GM18505 (cell line): ENCODE results near the gene CCDC102A.

Experiments used
- ATAC-seq: cut with Tn5 transposase; IDR thresholded peaks from one replicate; pipeline ENCODE4 v1.9.1; 2021; ENCODE audit not compliant: unreplicated experiment
- POLR2A ChIP-seq: IDR thresholded peaks from 4 replicates; pipeline ENCODE4 v1.6.1; 2011; ENCODE audit warnings: borderline replicate concordance; ENCODE audit not compliant: insufficient read depth, insufficient read length; ENCODE audit errors: extremely low read depth

The CCDC102A gene

GRCh38 chr16:57527610-57528360, 8.6 kb downstream of the CCDC102A start:
- no peak for TF ChIP-seq POLR2A
- ATAC-seq = no peak

GRCh38 chr16:57527027-57527426, 9.3 kb downstream of the CCDC102A start:
- no peak for ATAC-seq
- TF ChIP-seq POLR2A = no peak

DNA sequence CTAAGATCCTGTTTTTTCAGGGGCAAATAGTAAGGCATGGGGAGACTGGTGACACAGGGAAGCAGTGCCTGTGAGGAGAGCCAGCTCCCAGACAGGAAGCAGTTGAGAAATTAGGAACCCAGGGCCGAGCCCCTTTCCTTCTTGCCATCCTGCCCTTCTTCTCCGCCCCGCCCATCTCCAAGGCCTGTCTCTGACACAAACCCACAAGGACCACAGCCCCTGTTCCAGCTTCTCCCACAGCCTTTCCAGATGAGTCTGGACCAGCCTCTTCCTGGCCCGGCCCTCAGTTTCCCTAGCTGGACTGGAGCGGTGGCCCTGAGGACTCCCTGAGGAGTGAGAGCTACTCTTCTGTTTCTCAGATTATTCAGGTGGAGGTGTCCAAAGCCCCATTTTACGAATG, 9.9 kb downstream of the CCDC102A start:
- no peak for ATAC-seq
- no peak for TF ChIP-seq POLR2A

DNA sequence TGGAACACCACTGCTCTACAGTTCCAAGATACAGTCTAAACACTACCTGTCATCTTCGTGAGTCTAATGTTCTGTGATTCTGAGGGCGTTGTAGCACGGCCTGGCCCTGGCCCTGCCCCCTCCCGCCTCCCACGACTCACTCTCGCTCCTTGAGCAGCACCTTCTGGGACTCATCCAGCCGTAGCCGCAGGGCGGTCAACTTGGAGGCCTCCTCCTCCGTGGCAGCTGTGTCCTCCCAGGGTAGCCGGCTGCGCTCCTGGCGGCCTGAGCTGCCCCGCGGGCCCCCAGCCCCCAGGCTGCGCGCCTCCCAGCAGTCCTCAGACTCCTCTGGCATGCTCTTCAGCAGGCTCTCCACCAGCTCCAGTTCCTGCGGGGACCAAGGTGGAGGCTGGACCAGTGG, 10.6 kb downstream of the CCDC102A start:
- no peak for TF ChIP-seq POLR2A
- ATAC-seq = no peak

- no peak for TF ChIP-seq POLR2A
- no peak for ATAC-seq
Observed at GRCh38 chr16:57522960-57523359, 13.4 kb downstream of the CCDC102A start.

GRCh38 chr16:57519796-57520360, 16.5 kb downstream of the CCDC102A start:
- no peak for TF ChIP-seq POLR2A
- ATAC-seq = no peak

DNA sequence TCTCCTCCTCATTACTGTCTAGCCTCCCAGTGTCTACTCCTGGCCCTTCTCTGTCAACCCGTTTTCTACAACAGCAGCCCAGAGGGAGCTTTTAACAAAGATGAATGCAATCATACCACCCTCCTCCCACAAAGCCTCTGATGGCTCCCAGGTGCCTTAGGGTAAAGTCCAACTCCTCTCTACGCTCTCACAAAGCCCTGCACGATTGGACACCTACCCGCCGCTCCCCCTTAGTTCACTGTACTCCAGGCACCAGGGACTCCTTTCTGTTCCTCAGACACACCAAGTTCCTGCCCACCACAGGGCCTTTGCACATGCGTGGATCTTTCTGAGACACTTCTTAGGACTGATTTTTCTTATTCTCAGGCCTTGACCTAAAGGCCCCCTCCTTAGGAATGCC, 17.4 kb downstream of the CCDC102A start:
- TF ChIP-seq POLR2A = no peak
- ATAC-seq = no peak

DNA sequence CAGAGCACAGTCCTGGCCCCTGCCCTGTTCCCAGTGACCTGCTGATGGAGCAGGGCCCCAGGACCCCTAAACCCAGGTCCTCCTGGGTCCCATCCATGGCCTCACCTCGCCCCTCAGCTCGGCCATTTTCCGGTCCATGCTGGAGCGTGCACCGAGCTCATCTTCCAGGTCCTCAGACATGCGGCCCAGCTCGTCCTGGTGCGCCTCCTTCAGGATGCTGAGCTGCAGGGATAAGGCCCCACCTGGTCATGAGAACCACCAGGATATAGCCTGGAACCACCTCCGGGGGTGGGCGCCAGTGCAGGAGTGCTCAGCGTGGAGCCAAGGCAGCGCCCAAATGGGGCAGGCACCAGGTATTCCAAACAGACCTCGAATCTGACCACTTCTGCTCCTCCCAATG, 17.9 kb downstream of the CCDC102A start:
- no peak for ATAC-seq
- no peak for TF ChIP-seq POLR2A

DNA sequence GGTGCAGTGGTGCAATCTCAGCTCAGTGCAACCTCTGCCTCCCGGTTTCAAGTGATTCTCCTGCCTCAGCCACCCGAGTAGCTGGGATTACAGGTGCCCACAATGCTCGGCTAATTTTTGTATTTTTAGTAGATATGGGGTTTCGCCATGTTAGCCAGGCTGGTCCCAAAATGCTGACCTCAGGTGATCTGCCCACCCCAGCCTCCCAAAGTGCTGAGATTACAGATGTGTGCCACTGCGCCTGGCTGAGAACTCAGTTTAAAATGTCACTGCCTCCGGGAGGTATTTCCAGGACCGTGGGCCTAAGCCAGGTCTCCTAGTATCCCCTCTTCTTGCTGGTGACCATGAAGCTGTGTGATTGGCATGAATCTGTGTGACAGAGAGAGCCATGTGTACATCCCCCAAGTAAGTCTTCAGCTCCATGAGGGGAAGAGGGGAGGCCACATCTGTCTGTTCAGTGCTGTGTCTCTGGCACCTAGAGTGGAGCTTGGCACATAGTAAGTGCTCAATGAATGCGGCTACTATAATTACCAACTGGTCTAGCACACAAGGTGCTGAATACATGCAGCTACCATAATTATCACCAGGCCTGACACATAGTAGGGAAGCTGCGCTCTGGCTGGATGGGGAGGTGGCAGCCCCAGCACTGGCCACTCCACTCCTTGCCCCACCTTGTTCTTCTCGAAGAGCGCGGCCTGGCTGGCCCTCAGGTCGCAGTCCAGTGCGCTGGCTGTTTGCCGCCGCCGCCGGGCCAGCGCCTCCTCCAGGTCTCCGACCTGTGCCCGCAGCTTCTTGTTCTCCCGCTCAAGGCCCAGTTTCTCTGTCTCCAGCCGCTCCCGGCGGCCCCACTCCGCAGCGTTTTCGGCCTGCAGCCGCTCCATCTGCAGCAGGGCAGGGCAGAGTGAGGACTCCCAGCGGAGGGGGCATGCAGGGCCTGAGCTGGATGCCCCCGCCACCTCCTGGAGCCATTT, 18.7 kb downstream of the CCDC102A start:
- ATAC-seq = no peak
- TF ChIP-seq POLR2A = no peak

DNA sequence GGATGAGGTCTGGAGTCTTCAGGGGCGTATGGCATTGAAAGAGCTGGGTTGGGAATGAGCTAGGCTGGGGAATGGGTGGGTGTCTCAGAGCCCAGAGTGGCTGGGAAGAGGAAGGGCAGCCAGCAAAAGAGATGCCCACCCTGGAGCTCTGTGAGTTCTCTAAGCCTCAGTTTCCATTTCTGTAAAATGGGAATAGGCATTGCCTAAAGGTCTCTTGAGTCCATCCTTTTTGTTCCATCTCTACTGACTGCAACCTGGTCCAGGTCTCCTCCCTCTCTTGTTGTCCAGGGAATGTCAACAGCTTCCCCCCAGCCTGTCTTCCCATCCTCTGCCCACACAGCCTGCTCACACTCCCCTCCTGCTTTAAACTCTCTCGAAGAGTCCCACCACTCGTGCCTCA, 19.6 kb downstream of the CCDC102A start:
- TF ChIP-seq POLR2A = no peak
- no peak for ATAC-seq

DNA sequence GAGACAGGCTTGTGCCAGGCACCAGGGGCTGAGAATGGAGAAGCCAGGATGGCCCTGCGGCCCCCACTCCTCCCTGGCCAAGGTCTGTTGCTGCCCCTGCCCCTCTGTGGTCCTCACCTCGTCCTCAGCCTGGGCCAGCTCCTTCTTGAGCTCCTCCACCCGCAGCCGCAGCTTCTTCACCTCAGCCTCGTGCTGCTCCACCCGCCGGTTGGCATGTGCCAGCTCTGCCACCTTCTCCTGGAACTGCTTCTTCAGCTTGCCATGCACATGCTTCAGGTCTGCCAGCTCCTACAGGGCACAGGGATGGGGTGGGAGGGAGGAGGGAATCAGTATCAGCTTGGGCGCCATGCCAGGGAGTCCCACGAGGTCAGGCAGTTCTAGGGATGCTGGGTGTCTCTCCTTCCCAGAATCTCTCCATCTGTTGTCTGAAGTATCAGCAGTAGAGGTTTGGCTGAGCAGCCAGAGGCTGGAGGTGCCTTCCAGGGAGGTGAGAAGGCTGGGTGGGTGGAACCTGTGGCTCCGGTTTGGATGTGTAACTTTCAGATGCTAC, 20.1 kb downstream of the CCDC102A start:
- no peak for ATAC-seq
- TF ChIP-seq POLR2A = no peak

DNA sequence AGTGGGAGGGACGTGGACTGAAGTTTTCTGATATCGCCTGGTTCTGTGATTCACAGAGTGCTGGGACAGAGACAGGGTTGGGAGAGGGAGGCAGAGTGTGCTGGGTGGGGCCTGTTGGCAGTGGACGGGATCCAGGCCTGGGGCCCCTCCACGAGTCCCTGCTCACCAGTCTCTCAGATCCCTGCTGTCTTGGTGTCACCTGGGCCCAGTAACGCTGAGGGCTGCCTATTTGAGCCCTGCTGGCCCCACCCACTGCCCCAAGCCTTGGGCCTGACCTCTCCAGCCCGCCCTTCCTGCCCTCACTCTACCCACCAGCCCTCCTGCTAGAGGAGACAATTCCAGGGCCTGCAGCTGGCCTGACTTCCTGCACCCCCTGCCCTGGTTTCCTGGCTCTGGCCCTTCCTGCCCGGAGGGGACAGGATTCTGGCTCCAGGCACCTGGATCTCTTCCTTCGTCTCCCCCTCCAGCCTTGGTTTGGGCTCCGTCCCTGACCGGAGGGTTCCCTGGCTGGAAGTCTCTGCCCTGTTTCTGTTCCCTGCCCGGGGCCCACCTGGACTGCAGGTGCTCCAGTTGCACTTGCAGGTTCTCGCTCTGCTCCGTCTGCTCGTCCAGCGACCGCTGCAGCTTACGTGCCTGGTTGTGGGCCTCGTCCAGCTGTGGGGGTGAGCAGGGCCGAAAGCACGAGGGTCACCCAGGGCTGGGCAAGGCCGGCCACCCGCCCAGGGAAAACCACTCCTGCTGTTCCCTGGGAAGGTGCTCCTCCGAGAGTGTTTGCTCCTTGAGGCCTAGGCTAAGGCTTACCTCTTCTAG, 21.4 kb downstream of the CCDC102A start:
- no peak for ATAC-seq
- TF ChIP-seq POLR2A = no peak
